Measurements from ENCODE around the gene ACVR1C. TPM values are rescaled to one million over a fixed set of nuclear protein-coding genes. Genes with fewer than 3 reads are reported as not detected.
"Not testable (repeated sequence)": the region's sequence is repeated elsewhere in the genome, so short reads cannot be mapped to it uniquely, and the experiment has no call there.

The ACVR1C gene
- total RNA-seq, 1 experiment from 2014 or later, result 0.50 TPM

GRCh38 chr2:157574165-157574564, 54.5 kb downstream of the ACVR1C start:
- DNase-seq (ENCODE audit: low spot score), result no peak

GRCh38 chr2:157572725-157573124, 55.9 kb downstream of the ACVR1C start:
- peak; percentile 7 for DNase-seq (ENCODE audit: low spot score)

GRCh38 chr2:157566623-157567022, 62.0 kb downstream of the ACVR1C start:
- DNase-seq (ENCODE audit: low spot score), result not testable (repeated sequence)

GRCh38 chr2:157566113-157566512, 62.6 kb downstream of the ACVR1C start:
- not testable (repeated sequence) for DNase-seq (ENCODE audit: low spot score)

DNA sequence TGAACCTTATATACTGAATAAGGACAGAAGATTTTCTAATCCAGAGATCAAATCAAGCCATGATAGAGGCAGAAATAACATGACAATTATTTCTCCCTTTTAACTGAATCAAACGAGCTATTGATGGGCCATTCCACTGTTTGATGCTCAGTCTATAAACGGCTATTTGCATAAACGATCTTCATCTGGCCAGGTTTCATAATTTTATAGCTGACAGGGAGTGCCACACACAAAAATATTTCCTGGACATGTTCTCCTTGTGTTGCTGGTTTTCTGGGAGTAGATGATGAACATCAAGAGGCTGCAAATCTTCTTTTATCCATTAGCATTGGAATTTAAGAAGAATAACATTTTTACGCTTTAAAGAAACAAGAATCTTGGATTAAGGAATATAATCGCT, 63.1 kb downstream of the ACVR1C start:
- DNase-seq (ENCODE audit: low spot score), result no peak

DNA sequence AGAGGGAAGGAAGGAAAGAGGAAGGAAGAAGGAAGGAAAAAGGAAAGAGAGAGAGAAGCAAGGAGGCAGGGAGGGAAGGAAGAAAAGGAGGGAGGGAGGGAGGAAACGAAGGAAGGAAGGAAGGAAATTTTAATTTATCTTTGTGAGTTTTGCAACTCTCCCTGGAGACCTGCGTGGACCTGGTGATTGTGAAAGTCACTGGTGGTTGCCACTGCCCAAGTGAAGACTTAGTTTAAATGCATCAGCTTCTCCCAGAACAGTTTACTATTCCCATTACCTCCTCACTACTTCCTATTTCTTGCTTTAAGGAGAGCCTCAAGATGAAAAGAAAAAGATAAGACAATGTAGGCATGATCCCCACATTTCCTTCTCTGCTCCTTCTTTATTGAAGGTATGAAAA, 68.8 kb downstream of the ACVR1C start:
- no peak for DNase-seq (ENCODE audit: low spot score)

GRCh38 chr2:157559461-157559860, 69.2 kb downstream of the ACVR1C start:
- no peak for DNase-seq (ENCODE audit: low spot score)

DNA sequence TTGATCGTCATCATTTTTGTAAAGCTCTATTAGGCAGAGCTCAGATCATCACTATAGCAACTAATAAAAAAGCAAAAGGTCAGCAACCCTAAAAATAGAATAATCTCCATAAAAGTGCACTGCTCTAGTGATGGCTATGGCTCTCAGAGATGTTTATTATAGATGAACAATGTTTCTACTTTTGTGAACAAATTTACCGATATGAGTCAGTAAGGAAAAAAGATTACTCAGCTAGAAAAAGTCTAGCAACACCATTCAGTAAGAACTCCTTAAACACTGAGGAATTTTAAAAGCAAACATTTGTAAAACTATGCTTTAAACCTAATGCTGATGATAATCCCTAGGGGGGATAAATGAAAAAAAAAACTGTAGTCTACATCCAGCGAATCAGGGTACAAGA, 69.6 kb downstream of the ACVR1C start:
- DNase-seq (ENCODE audit: low spot score), result no peak

- no peak for DNase-seq (ENCODE audit: low spot score)
Measured at GRCh38 chr2:157557770-157558169, 70.9 kb downstream of the ACVR1C start.

- DNase-seq (ENCODE audit: low spot score), result no peak
Measured at GRCh38 chr2:157540102-157540501, 88.6 kb downstream of the ACVR1C start.

DNA sequence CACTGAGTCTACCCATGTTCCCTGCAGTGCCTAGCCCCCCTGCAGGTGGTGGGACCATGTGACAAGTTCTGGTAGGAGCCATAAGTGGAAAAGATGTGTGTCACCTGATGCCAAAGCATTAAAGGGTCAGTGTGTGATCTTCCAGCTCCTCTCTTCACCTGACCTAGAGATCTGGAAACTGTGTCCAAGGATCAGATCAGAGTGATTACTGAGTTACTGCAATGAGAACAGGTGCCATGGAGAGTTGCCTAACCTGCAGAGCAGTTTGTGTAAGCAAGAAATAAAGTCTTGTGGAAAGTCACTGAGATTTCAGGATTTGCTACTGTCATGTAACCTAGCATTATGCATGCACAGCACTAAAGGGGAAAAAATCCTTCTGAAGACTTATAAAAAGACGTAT, 90.6 kb downstream of the ACVR1C start:
- no peak for DNase-seq (ENCODE audit: low spot score)

DNA sequence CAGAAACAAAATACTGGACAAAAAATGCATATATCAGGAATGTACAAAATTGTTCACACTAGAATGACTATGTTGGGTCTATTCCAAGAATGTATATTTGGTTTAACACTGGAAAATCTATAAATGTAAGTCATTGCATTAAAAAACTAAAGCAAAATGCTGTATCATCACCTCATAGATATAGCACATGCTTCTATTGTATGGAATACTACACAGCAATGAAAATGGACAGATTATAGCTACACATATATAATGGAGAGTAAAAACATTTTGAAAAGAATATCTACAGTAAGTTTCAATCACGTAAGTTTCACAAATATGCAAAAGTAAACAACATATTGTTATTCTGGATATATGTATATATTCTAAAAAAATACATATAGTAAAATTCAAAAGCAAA, 91.8 kb downstream of the ACVR1C start:
- DNase-seq (ENCODE audit: low spot score), result no peak

GRCh38 chr2:157528963-157529751, 99.5 kb downstream of the ACVR1C start:
- DNase-seq (ENCODE audit: low spot score), result no peak

GRCh38 chr2:157526070-157526469, 102.6 kb downstream of the ACVR1C start:
- no peak for DNase-seq (ENCODE audit: low spot score)

GRCh38 chr2:157523270-157524247, 105.1 kb downstream of the ACVR1C start:
- DNase-seq (ENCODE audit: low spot score), result no peak

DNA sequence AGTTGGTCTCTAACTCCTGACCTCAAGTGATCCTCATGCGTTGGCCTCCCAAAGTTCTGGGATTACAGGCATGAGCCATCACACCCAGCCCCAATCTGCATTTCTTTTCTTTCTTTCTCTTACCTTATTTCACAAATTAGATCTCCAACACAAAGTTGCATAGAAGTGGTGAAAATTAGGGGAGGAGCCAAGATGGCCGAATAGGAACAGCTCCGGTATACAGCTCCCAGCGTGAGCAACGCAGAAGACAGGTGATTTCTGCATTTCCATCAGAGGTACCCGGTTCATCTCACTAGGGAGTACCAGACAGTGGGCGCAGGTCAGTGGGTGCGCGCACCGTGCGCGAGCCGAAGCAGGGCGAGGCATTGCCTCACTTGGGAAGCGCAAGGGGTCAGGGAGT, 113.7 kb downstream of the ACVR1C start:
- not testable (repeated sequence) for DNase-seq (ENCODE audit: low spot score)

DNA sequence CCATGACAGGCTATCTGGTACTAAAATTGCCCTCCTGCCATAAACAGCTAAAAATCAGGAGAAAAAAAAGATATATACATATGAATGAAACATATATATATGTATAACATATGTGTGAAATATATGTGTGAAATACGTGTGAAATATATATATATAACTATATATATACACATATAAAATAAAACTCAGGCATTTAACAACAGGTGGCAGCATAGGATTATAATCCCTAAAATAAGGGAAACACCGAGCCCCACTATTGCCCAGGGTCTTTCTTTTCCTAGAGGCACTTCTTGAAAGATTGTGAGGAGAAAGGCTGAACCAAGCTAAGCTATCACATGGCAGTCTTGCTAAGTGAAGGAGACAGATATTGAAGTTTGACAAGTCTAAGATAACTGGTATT, 118.9 kb downstream of the ACVR1C start:
- no peak for DNase-seq (ENCODE audit: low spot score)

DNA sequence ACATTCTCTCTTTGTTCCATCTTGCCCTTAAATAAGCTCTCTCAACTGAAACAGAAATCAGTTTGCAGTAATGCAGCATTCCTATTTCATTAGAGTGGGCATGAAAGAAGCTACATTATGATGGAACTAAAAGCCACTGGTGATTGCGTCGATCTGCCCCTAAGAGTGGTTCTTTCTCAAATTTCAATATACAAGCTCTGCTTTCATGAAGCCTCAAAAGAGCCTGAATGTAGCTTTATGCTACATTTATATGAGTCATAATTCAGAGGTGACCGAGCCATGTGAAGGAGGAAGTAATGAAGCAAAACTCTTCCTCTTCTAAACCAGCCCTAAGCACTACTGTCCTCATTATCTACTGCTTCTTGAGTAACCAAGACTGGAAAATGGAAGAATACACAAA, 120.0 kb downstream of the ACVR1C start:
- DNase-seq (ENCODE audit: low spot score), result no peak

- DNase-seq (ENCODE audit: low spot score), result no peak
Measured at GRCh38 chr2:157506586-157506985, 122.1 kb downstream of the ACVR1C start.

DNA sequence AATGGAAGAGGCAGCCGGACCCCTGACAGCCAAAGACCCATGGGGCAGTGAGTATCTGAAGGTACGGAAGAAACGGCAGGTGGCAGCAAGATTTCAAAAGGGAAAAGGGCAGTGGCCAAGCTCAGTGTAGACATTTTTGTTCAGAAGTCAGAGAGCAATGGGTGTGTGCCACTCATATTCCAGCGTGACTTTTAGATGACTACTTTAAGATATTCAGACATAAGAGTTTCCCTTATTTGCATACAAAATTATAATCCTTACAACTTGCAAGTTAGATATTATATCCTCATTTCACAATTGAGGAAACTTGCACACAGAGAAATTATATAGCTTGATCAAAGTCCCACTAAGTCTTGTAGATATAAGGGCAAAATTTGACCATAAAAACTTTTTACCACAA, 124.0 kb downstream of the ACVR1C start:
- DNase-seq (ENCODE audit: low spot score), result no peak

DNA sequence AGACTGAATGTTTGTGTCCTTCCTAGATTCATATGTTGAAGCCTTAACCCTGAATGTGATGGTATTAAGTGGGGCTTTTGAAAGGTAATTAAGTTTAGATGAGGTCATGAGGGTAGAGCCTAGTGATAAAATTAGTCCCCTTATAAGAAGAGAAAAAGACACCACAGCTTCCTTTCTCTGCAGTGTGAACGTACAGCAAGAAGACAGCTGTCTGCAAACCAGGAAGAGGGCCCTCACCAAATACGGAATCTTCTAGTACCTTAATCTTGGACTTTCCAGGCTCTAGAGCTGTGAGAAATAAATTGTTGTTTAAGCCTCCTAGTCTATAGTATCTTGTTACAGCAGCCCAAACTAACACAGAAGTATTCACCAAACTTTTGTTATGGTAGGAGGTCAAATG, 127.6 kb downstream of the ACVR1C start:
- no peak for DNase-seq (ENCODE audit: low spot score)

- no peak for DNase-seq (ENCODE audit: low spot score)
Measured at GRCh38 chr2:157500334-157500733, 128.3 kb downstream of the ACVR1C start.

DNA sequence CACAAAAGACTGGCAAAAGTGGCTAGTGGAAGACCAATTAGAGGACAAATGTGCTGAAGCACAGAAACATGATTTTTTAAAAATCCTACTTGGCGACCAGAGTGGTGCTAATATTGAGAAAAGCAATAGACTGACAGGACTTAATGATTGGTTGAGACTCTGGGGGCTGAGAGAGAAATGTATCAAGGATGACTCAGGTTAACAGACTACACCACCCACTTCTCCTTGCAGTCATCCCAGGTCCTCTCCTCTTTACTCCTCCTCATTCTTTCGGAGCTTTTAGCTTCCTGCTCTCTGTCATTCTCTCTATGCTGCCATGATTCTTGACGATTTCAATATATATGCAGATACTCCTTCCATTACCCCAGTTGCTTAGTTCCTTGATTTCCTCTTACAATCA, 130.2 kb downstream of the ACVR1C start:
- DNase-seq (ENCODE audit: low spot score), result no peak

Measured in H4 (cell line).